Activated B cell treated with CpG ODN at 0.5 μM for 24 hours (primary cell): ENCODE data around the gene UBXN1. TPM values are rescaled to one million over a fixed set of nuclear protein-coding genes. Genes with fewer than 3 reads are reported as not detected.
A peak's percentile ranks its signal among the peaks of the same experiment; 100 is the strongest.

ENCODE experiments used
- ATAC-seq: fragments of 200-7000 bp; cut with Tn5 transposase; one replicate; pipeline ENCODE4 v1.10.0; 2021; ENCODE audit warnings: low read depth, mild to moderate bottlenecking, moderate library complexity
- CTCF ChIA-PET: fragments of 350-600 bp; sonication (Branson Sonifier 250); formaldehyde crosslinking; loops from one replicate; lab custom pipeline; 2021; ENCODE audit warnings: antibody characterized with exemption; lab: Charles Lee
- POLR2A ChIA-PET: fragments of 350-600 bp; sonication (Branson Sonifier 250); formaldehyde crosslinking; loops from one replicate; lab custom pipeline; 2021; ENCODE audit warnings: antibody characterized with exemption; lab: Charles Lee
- DNase-seq: peaks from one replicate; pipeline ENCODE4 v3.0.0; 2022
- H3K27ac Mint-ChIP-seq: one replicate; pipeline ENCODE4 v1.8.0; 2020; ENCODE audit warnings: mixed read lengths
- H3K27me3 Mint-ChIP-seq: one replicate; pipeline ENCODE4 v1.8.0; 2021; ENCODE audit warnings: mixed read lengths
- H3K36me3 Mint-ChIP-seq: one replicate; pipeline ENCODE4 v1.8.0; 2021; ENCODE audit warnings: low read depth, mixed read lengths
- H3K4me1 Mint-ChIP-seq: one replicate; pipeline ENCODE4 v1.8.0; 2021; ENCODE audit warnings: mixed read lengths
- H3K4me3 Mint-ChIP-seq: one replicate; pipeline ENCODE4 v1.8.0; 2020; ENCODE audit warnings: mild to moderate bottlenecking, mixed read lengths
- H3K9me3 Mint-ChIP-seq: one replicate; pipeline ENCODE4 v1.8.0; 2020; ENCODE audit warnings: mixed read lengths
- CTCF ChIP-seq: fragments of 200-600 bp; IDR thresholded peaks from one replicate; pipeline ENCODE4 v1.8.0; 2022; ENCODE audit warnings: antibody characterized with exemption, mild to moderate bottlenecking
- intact Hi-C: fragments of 100-400 bp; cut with micrococcal nuclease; formaldehyde crosslinking; loops from one replicate; pipeline ENCODE4 v1.15.1; 2024
- total RNA-seq: library from RNA; stranded (reverse); gene quantifications from 2 replicates; pipeline ENCODE4 v1.2.3, GENCODE V29; 2022

Gene UBXN1
- total RNA-seq, 1 donor from 2014 or later: 204 TPM

GRCh38 chr11:62671608-62672389 lies 7.1 kb downstream of the UBXN1 start, which contains the start of the genes LBHD1 and UQCC3:
Gene LBHD1 (minus strand): TSS chr11:62672267. CDS start chr11:62670031, 2,236 bp downstream.
Gene UQCC3 (plus strand): TSS chr11:62671673. CDS start chr11:62671746, 73 bp downstream.
- intact Hi-C loops: loop anchor here (1.0 to 5.0 kb wide), 4 partner anchors 8 to 171 kb away; partner anchors contain the start of genes INTS5, TTC9C and UBXN1
- POLR2A ChIA-PET: interaction anchor here (0.6 to 12.8 kb wide), 42 partner anchors 9 to 704 kb away, joined by 3 to 400 read pairs (median 5); partner anchors contain the start of genes B3GAT3, BSCL2, EEF1G and FTH1
- peak within 1 kb of the TSS; percentile 100 for H3K4me3 Mint-ChIP-seq
- peak; percentile 61 for DNase-seq
- peak; percentile 82 for ATAC-seq
- no peaks in the 10 kb centered on the region for H3K27me3 Mint-ChIP-seq
- no peaks in the 10 kb centered on the region for H3K9me3 Mint-ChIP-seq
- CTCF ChIA-PET: interaction anchor here (0.7 to 1.1 kb wide), 3 partner anchors 12 to 209 kb away, joined by 3 read pairs; partner anchors contain the start of gene SLC3A2
- TF ChIP-seq CTCF: no peak
- H3K4me1 Mint-ChIP-seq: peaks cover 62% of the 10 kb centered on the region
- peaks cover 48% of the 10 kb centered on the region for H3K36me3 Mint-ChIP-seq
- peak within 1 kb of the TSS; percentile 98 for H3K27ac Mint-ChIP-seq

- Mint-ChIP-seq H3K9me3 (no peaks in the 10 kb centered on the region), H3K4me1 (peaks cover 63% of the 10 kb centered on the region), H3K36me3 (peaks cover 48% of the 10 kb centered on the region), H3K4me3 (peak overlapping the region; percentile 100), H3K27me3 (no peaks in the 10 kb centered on the region), H3K27ac (peak overlapping the region; percentile 98)
- ATAC-seq (peak; percentile 14), DNase-seq (no peak)
- CTCF ChIA-PET: interaction anchor here (1.0 to 1.1 kb wide), 2 partner anchors 79 to 115 kb away, joined by 3 read pairs; no protein-coding TSS in a partner anchor
- POLR2A ChIA-PET: interaction anchor here (0.6 to 12.8 kb wide), 34 partner anchors 8 to 246 kb away, joined by 3 to 400 read pairs (median 8); partner anchors contain the start of genes B3GAT3, BSCL2, EEF1G and GANAB
- no peak for TF ChIP-seq CTCF
- intact Hi-C loops: loop anchor here (1.0 to 5.0 kb wide), 4 partner anchors 8 to 171 kb away; partner anchors contain the start of genes INTS5, TTC9C and UBXN1
Observed at GRCh38 chr11:62671236-62671607, 7.7 kb downstream of the UBXN1 start.

- ATAC-seq (no peak), DNase-seq (no peak)
- POLR2A ChIA-PET: interaction anchor here (0.7 to 12.8 kb wide), 17 partner anchors 8 to 234 kb away, joined by 3 to 400 read pairs (median 7); partner anchors contain the start of genes B3GAT3, BSCL2, GNG3 and INTS5
- Mint-ChIP-seq H3K27ac (peak overlapping the region; percentile 98), H3K36me3 (peaks cover 47% of the 10 kb centered on the region), H3K9me3 (no peaks in the 10 kb centered on the region), H3K27me3 (no peaks in the 10 kb centered on the region), H3K4me3 (peak overlapping the region; percentile 100), H3K4me1 (peaks cover 69% of the 10 kb centered on the region)
- CTCF ChIA-PET: interaction anchor here (1.3 kb wide), 1 partner anchor 13 kb away, joined by 3 read pairs; no protein-coding TSS in a partner anchor
- no peak for TF ChIP-seq CTCF
- intact Hi-C loops: loop anchor here (2.0 to 5.0 kb wide), 3 partner anchors 17 to 173 kb away; partner anchors contain the start of genes INTS5 and TTC9C
Observed at GRCh38 chr11:62669420-62670161, 9.3 kb downstream of the UBXN1 start.

GRCh38 chr11:62667460-62667859 lies 11.4 kb downstream of the UBXN1 start:
- ATAC-seq: no peak
- peak overlapping the region; percentile 88 for H3K27ac Mint-ChIP-seq
- CTCF ChIA-PET: interaction anchor here (1.5 kb wide), 1 partner anchor 27 kb away, joined by 6 read pairs; no protein-coding TSS in a partner anchor
- intact Hi-C loops: no loop called here
- H3K4me3 Mint-ChIP-seq: peak overlapping the region; percentile 97
- no peaks in the 10 kb centered on the region for H3K27me3 Mint-ChIP-seq
- H3K4me1 Mint-ChIP-seq: peaks cover 63% of the 10 kb centered on the region
- DNase-seq: no peak
- H3K9me3 Mint-ChIP-seq: no peaks in the 10 kb centered on the region
- TF ChIP-seq CTCF: no peak
- POLR2A ChIA-PET: interaction anchor here (0.7 to 12.8 kb wide), 16 partner anchors 10 to 223 kb away, joined by 3 to 400 read pairs (median 12); partner anchors contain the start of genes BSCL2, EEF1G, GANAB and GNG3
- peaks cover 49% of the 10 kb centered on the region for H3K36me3 Mint-ChIP-seq
